Vagina (tissue), 2 donors: ENCODE results near the gene INTS13.

ENCODE experiments used
- CTCF ChIP-seq, 3 experiments: fragments of 450-650 bp in 2 of 3; fragments of 200-600 bp in 1 of 3; sonication (generic) in 1 of 3; IDR thresholded peaks; one replicate each; pipeline ENCODE4 v1.5.1; 2017 to 2019; ENCODE audit warnings: antibody characterized with exemption in 3 of 3, mild to moderate bottlenecking in 2 of 3, moderate library complexity in 2 of 3
- POLR2A ChIP-seq, 2 donors: fragments of 450-650 bp; IDR thresholded peaks; one replicate each; pipeline ENCODE4 v1.6.1; 2017; ENCODE audit warnings: antibody characterized with exemption in 2 of 2, mild to moderate bottlenecking in 2 of 2, moderate library complexity in 2 of 2
- POLR2AphosphoS5 ChIP-seq, 2 donors: sonication (generic); formaldehyde crosslinking; IDR thresholded peaks; one replicate each; pipeline ENCODE4 v1.9.0; 2017; ENCODE audit warnings: antibody characterized with exemption in 2 of 2, mild to moderate bottlenecking in 2 of 2, low read depth in 1 of 2; ENCODE audit not compliant: insufficient read depth in 1 of 2

DNA sequence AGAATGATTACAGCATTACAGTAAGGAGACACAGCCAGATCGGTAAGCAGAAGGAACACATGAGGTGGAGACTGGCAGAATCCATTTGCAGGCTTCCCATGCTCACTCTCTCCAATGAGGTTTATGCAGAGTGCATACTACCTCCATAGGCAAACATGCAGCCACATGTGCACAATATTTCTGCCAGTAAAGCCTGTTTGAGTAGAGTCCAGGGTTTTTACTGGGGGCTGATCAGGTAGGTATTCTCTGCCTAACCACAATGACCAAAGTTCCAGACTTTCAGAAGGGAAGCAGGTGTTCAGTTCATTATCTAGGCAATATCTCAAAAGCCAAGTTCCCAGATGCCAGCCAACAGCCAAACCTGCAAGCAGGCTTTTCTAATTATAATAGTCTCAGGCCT, 31.1 kb downstream of the INTS13 start:
- TF ChIP-seq POLR2A (IDR thresholded peaks at IDR 0.05) = no peak
- TF ChIP-seq CTCF (IDR thresholded peaks at IDR 0.05) = no peak
- TF ChIP-seq POLR2AphosphoS5 (IDR thresholded peaks at IDR 0.05; ENCODE audit: insufficient read depth in 1 of 2, low read depth in 1 of 2) = no peak
